Activated CD4-positive, alpha-beta memory T cell treated with anti-CD3 and anti-CD28 coated beads for 36 hours (primary cell): ENCODE results near the gene TPRN. TPM values are rescaled to one million over a fixed set of nuclear protein-coding genes. Genes with fewer than 3 reads are reported as not detected.

Experiments used
- CTCF ChIA-PET: fragments of 350-600 bp; sonication (Branson Sonifier 250); formaldehyde crosslinking; loops from one replicate; lab custom pipeline; 2021; ENCODE audit warnings: antibody characterized with exemption, inconsistent platforms; lab: Charles Lee
- POLR2A ChIA-PET: fragments of 350-600 bp; sonication (Branson Sonifier 250); formaldehyde crosslinking; loops from one replicate; lab custom pipeline; 2021; ENCODE audit warnings: antibody characterized with exemption; lab: Charles Lee
- DNase-seq: peaks from one replicate; pipeline ENCODE4 v3.0.0-alpha.2; 2020
- H3K27ac Mint-ChIP-seq: one replicate; pipeline ENCODE4 v1.8.0; 2021; ENCODE audit warnings: mixed read lengths
- H3K27me3 Mint-ChIP-seq: one replicate; pipeline ENCODE4 v1.8.0; 2021; ENCODE audit warnings: mixed read lengths
- H3K36me3 Mint-ChIP-seq: one replicate; pipeline ENCODE4 v1.8.0; 2021; ENCODE audit warnings: mixed read lengths
- H3K4me1 Mint-ChIP-seq: one replicate; pipeline ENCODE4 v1.8.0; 2021; ENCODE audit warnings: low read depth, mixed read lengths
- H3K4me3 Mint-ChIP-seq: one replicate; pipeline ENCODE4 v1.8.0; 2021; ENCODE audit warnings: mild to moderate bottlenecking, mixed read lengths
- H3K9me3 Mint-ChIP-seq: one replicate; pipeline ENCODE4 v1.8.0; 2021; ENCODE audit warnings: mixed read lengths
- intact Hi-C: fragments of 100-400 bp; cut with micrococcal nuclease; formaldehyde crosslinking; loops from one replicate; pipeline ENCODE4 v1.15.1; 2023
- total RNA-seq, 2 experiments: library from RNA; stranded (reverse); gene quantifications; one replicate each; pipeline ENCODE4 v1.2.3, GENCODE V29; 2021

Gene TPRN
- total RNA-seq, 2 experiments from 2014 or later, result 6.1 to 6.7 TPM

DNA sequence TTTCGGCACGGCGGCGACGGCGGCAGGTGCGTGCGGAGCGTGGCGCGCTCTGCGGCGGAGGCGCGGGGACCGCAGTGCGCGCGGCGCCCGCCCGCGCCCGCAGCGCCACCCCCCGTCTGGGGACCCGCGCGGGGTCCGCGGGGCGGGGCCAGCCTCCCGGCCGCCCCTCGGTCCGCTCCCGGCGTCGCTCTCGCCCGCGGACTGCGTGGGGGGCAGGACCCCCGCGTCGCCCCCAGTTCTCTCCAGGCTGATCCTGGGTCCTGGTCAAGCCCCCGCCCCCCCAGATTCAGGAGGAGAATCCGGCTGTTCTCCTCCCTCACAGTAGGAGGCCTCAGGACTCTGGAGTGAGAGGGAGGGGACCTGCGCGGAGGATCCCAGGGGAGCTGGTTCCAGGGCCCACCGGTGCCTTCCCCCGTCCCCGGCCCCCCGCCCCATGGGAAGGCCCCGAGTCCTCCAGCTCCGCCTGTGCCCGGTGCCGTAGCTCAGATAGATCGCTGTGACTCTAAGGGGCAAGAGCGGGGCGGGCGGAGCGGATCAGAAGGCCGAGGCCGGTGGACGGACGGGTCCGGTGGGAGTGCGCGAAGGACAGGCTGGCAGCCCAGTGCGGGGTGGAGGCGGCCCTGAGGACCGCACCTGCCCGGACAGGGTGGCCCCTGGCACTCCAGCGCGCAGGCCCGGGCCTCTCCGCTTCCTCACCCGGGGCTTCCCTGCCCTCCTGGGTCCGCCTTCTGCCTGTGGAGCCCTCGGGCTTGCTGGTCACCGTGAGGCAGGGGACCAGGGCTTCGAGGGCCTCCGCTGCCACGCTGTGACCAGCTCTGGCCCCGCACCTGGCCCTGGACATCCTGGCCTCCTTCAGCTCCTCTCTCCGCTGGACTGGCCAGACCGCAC, 21.9 kb upstream of the TPRN start, which contains the start of gene RNF208:
TSS of gene RNF208 (minus strand) at position 51 of the 888 bp plus-strand sequence. CDS start 1,028 bp downstream, outside the sequence.
- Mint-ChIP-seq H3K27ac (peak within 1 kb of the TSS; percentile 58), H3K4me3 (peak within 1 kb of the TSS; percentile 73), H3K9me3 (no peaks in the 10 kb centered on the region), H3K27me3 (no peaks in the 10 kb centered on the region), H3K36me3 (no peaks in the 10 kb centered on the region), H3K4me1 (peaks cover 3% of the 10 kb centered on the region)
- intact Hi-C loops, result loop anchor here (1.0 to 5.0 kb wide), 9 partner anchors 17 to 739 kb away; partner anchors contain the start of genes ANAPC2, MAN1B1, NDOR1 and SEC16A
- DNase-seq, result no peak
- ChIA-PET POLR2A (interaction anchor here (0.5 to 6.8 kb wide), 12 partner anchors 17 to 136 kb away, joined by 3 to 38 read pairs (median 6); partner anchors contain the start of genes ANAPC2, MAN1B1, SSNA1 and TPRN), CTCF (interaction anchor here (0.9 to 6.6 kb wide), 8 partner anchors 14 to 127 kb away, joined by 3 to 54 read pairs (median 8); partner anchors contain the start of genes SSNA1 and TUBB4B)

DNA sequence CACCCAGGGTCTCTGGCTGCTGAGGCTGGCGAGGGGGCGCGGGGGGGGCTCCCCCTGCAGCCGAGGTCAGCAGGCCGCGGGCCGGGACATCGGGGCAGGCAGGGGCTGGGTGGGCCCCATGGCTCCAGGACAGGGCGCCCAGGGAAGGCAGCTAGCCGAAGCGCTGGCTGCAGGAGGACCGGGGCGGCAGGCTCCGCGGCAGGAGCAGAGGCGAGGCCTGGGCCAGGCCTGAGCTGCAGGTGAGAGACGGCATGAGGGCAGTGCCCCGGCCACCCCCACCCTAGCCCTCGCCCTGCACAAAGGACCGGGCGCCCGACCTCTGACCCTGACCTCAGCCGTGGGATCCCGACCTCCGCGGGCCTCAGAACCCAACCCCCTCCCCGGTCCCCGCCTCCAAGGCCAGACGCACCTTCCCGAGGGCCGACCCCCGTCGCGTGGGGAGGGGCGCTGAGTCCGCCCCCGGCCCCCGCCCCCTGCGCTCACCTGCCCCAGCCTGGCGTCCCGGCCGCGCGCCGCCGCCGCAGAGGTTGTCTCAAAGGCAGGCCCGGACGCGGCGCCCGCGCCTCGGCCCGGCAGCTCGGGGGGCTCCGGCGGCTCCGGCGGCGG, 21.1 kb upstream of the TPRN start:
- H3K27ac Mint-ChIP-seq, result no peak overlapping the region
- H3K9me3 Mint-ChIP-seq, result no peaks in the 10 kb centered on the region
- H3K4me3 Mint-ChIP-seq, result no peak overlapping the region
- H3K4me1 Mint-ChIP-seq, result peaks cover 3% of the 10 kb centered on the region
- POLR2A ChIA-PET, result interaction anchor here (6.8 kb wide), 1 partner anchor 19 kb away, joined by 38 read pairs; the partner anchor contains the start of gene TUBB4B
- intact Hi-C loops, result loop anchor here (2.0 to 5.0 kb wide), 2 partner anchors 93 to 429 kb away; partner anchors contain the start of gene TMEM141
- H3K27me3 Mint-ChIP-seq, result no peaks in the 10 kb centered on the region
- CTCF ChIA-PET, result interaction anchor here (1.9 to 3.7 kb wide), 2 partner anchors 18 to 32 kb away, joined by 9 to 22 read pairs; partner anchors contain the start of genes SSNA1 and TUBB4B
- no peaks in the 10 kb centered on the region for H3K36me3 Mint-ChIP-seq
- DNase-seq, result no peak

DNA sequence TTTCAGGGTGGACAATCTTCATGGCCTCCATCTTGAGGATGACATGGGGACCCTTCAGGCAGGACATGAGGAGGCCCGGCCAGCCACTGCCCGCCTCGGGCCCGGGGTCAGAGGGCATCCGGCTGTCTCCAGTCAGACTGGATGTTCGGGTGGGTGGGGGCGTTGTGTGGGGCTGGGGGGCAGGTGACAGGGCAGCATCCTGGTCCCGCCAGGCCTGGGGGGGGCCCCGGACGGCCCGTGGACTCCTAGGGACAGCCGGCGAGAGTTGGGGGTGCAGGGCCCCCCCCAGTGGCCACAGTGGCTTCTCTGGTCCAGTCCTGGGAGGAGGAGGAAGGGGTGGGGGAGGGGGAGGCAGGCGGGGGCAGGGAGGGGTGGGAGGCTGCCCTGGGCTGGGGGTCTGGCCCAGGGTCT, 20.6 kb upstream of the TPRN start:
- no peaks in the 10 kb centered on the region for H3K27me3 Mint-ChIP-seq
- POLR2A ChIA-PET, result interaction anchor here (1.2 kb wide), 1 partner anchor 93 kb away, joined by 4 read pairs; no protein-coding TSS in a partner anchor
- H3K9me3 Mint-ChIP-seq, result no peaks in the 10 kb centered on the region
- intact Hi-C loops, result loop anchor here (5.0 kb wide), 1 partner anchor 429 kb away; the partner anchor contains the start of gene TMEM141
- no peak for DNase-seq
- CTCF ChIA-PET, result no interaction called here
- H3K27ac Mint-ChIP-seq, result no peak overlapping the region
- no peaks in the 10 kb centered on the region for H3K36me3 Mint-ChIP-seq
- H3K4me3 Mint-ChIP-seq, result no peak overlapping the region
- peaks cover 3% of the 10 kb centered on the region for H3K4me1 Mint-ChIP-seq

DNA sequence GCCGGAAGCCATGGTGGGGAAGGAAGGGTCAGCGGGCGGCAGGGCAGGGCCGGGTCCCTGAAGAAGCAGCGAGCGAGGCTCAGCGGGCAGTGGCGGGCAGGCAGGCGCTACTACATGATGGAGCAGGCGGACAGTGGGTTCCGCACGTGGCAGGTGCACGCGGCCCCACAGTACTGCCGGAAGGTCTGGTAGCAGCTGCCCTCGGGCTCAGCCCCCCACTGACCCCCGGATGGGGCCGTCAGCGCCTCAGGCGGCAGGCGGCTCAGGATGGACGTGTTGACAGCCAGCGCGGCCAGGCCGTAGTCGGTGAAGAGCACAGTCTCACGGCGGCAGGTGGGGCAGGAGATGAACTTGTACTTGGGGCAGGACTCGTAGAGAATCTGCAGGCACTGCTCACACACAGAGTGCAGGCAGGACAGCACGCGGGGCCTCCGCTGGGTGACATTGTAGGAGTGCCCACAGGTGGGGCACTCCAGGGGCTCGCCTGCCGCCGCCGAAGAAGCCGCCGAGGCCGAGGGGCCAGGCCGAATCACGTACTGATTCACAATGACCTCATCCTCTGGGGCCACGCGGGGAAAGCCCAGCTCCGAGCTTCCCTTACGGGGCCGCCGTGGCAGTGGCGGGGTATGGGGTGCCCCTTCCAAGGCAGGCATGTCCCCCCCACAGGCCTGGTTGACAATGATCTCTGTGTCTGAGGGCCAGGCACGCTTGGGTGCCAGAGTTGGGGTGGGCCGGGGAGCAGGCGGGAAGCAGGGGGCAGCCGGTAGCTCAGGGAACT, 20.0 kb upstream of the TPRN start:
- Mint-ChIP-seq H3K27me3 (no peaks in the 10 kb centered on the region), H3K36me3 (peaks cover 2% of the 10 kb centered on the region), H3K4me3 (peak overlapping the region; percentile 16), H3K27ac (no peak overlapping the region), H3K9me3 (no peaks in the 10 kb centered on the region), H3K4me1 (peaks cover 3% of the 10 kb centered on the region)
- intact Hi-C loops, result loop anchor here (5.0 kb wide), 1 partner anchor 428 kb away; the partner anchor contains the start of gene TMEM141
- CTCF ChIA-PET, result no interaction called here
- no peak for DNase-seq
- POLR2A ChIA-PET, result interaction anchor here (0.5 to 1.7 kb wide), 3 partner anchors 32 to 134 kb away, joined by 3 to 6 read pairs (median 4); partner anchors contain the start of gene SSNA1

DNA sequence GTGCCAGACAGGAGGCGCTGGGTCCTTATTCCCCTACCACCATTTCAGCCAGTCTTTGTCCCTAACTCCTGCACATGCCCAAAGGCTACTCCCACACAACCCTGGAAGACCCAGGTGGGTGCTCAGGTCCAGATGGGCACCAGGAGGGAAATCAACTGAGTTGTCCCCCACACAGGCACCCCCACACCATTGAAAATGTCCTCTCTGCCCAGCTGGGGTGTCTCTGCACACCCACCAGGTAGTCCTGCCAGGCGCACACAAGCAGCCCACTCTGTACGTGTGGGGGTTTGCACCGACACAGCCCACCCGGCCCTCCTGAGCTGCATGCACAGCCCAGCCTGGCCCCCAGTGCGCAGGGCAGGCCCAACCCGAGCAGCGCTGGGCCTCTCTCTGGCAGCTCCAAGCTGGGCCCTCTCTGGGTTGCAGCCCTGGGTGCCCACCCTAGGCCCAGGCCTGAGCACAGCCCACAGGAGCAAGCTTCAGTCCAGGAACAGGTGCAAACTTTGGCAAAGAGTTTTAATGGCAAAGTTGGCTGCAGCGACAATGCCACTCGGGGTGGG, 19.3 kb upstream of the TPRN start:
- POLR2A ChIA-PET, result interaction anchor here (0.5 to 1.7 kb wide), 3 partner anchors 31 to 133 kb away, joined by 3 to 6 read pairs (median 4); partner anchors contain the start of gene SSNA1
- Mint-ChIP-seq H3K4me1 (peaks cover 3% of the 10 kb centered on the region), H3K27me3 (no peaks in the 10 kb centered on the region), H3K36me3 (peaks cover 3% of the 10 kb centered on the region), H3K9me3 (no peaks in the 10 kb centered on the region), H3K27ac (no peak overlapping the region), H3K4me3 (peak overlapping the region; percentile 16)
- intact Hi-C loops, result loop anchor here (5.0 kb wide), 1 partner anchor 428 kb away; the partner anchor contains the start of gene TMEM141
- DNase-seq, result no peak
- CTCF ChIA-PET, result no interaction called here

DNA sequence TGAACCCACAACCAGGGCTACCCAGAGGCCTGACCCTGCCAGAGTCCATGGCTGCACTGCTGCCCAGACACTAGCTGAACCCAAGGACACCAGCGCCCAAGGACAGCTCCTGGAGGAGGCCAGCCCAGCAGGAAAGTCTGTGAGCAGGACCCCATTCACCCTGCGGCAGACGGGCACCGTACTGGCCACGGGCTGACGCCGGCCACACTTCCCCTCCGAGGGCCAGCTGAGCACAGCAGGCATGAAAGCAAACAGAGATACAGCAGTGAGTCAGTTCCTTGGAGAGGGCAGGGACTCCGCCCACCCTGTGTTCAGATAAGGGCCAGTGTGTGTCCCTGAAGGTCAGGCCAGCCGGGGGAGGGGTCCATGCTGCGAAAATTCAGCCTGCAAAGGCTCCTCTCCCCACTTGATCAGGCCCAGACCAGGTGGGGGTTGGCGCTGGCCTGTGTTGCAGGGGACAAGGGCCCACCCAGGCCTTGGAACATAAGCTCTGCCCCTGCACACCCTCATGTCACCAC, 18.3 kb upstream of the TPRN start:
- CTCF ChIA-PET, result no interaction called here
- DNase-seq, result no peak
- H3K9me3 Mint-ChIP-seq, result no peaks in the 10 kb centered on the region
- H3K4me1 Mint-ChIP-seq, result peaks cover 3% of the 10 kb centered on the region
- H3K4me3 Mint-ChIP-seq, result no peak overlapping the region
- no peak overlapping the region for H3K27ac Mint-ChIP-seq
- intact Hi-C loops, result no loop called here
- peaks cover 3% of the 10 kb centered on the region for H3K36me3 Mint-ChIP-seq
- POLR2A ChIA-PET, result interaction anchor here (1.7 kb wide), 1 partner anchor 30 kb away, joined by 6 read pairs; the partner anchor contains the start of gene SSNA1
- H3K27me3 Mint-ChIP-seq, result no peaks in the 10 kb centered on the region

DNA sequence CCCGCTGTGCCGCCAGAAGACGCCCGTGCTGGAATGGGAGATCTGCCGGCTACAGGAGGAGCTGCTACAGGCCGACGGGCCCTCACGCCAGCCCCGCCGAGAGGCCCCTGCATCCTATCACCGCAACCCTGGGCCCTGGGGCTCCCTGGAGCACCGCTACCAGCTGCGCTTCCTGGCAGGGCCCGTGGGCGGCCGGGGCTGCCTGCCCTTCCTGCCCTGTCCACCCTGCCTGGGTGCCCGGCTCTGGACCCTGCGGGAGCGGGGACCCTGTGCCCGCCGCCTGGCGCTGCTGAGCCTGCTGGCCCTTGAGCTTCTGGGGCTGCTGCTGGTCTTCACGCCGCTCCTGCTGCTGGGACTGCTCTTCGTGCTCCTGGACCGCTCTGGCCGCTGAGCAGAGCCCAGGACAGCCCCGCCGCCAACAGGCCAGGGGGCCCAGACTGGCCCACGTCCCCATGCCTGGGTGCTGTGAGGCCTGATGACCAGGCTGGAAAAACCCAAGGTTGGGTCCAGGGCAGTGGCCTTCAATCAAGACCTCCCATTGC, 17.7 kb upstream of the TPRN start:
- Mint-ChIP-seq H3K4me3 (no peak overlapping the region), H3K9me3 (no peaks in the 10 kb centered on the region), H3K4me1 (peaks cover 3% of the 10 kb centered on the region), H3K27me3 (no peaks in the 10 kb centered on the region), H3K27ac (no peak overlapping the region), H3K36me3 (peaks cover 3% of the 10 kb centered on the region)
- no peak for DNase-seq
- ChIA-PET POLR2A (no interaction called here), CTCF (no interaction called here)
- intact Hi-C loops, result no loop called here

DNA sequence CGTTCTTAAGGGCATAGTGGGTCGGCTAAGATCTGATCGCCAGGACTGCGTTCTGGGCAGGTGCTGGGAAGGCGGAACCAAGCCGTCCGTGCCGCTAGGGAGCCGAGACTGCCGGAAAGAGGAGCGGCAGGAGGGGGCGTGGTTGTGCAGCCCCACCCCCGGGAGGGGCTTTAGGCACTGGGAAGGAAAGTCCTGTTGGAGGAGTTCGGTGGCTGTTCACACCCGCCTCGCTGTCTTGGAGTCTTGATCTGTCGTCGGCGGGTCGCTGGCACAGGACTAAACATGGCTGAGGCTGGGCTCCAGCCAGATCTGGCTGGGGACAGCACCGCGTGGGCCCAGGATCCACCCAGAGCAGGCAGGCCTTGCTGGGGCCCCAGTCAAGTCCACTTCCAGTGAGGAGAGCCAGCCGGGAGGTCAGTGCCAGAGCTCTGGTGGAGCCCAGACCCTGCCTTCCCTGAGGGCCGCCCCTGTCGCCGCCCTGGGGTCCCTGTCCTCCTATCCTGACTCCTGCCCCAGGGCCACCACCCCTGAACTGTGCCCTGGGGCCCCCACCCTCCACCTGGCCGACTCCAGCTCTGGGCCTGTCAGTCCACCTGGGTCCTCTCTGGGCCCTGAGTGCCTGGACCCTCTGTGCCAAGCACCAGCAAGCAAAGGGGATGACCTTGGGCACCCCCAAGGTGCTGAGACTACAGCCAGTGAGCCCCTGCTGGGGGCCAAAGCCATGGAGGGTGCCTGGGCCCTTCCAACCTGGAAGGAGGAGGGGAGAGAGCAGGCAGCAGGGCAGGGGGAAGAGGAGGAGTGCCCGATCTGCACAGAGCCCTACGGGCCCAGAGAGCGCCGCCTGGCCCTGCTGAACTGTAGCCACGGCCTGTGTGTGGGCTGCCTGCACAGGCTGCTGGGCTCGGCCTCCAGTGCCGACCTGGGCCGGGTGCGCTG, 17.0 kb upstream of the TPRN start:
- POLR2A ChIA-PET, result interaction anchor here (1.2 kb wide), 1 partner anchor 10 kb away, joined by 5 read pairs; no protein-coding TSS in a partner anchor
- Mint-ChIP-seq H3K27me3 (no peaks in the 10 kb centered on the region), H3K4me1 (no peaks in the 10 kb centered on the region), H3K9me3 (no peaks in the 10 kb centered on the region), H3K4me3 (no peak overlapping the region), H3K36me3 (peaks cover 3% of the 10 kb centered on the region), H3K27ac (no peak overlapping the region)
- no peak for DNase-seq
- CTCF ChIA-PET, result interaction anchor here (1.8 kb wide), 1 partner anchor 10 kb away, joined by 4 read pairs; no protein-coding TSS in a partner anchor
- intact Hi-C loops, result no loop called here

DNA sequence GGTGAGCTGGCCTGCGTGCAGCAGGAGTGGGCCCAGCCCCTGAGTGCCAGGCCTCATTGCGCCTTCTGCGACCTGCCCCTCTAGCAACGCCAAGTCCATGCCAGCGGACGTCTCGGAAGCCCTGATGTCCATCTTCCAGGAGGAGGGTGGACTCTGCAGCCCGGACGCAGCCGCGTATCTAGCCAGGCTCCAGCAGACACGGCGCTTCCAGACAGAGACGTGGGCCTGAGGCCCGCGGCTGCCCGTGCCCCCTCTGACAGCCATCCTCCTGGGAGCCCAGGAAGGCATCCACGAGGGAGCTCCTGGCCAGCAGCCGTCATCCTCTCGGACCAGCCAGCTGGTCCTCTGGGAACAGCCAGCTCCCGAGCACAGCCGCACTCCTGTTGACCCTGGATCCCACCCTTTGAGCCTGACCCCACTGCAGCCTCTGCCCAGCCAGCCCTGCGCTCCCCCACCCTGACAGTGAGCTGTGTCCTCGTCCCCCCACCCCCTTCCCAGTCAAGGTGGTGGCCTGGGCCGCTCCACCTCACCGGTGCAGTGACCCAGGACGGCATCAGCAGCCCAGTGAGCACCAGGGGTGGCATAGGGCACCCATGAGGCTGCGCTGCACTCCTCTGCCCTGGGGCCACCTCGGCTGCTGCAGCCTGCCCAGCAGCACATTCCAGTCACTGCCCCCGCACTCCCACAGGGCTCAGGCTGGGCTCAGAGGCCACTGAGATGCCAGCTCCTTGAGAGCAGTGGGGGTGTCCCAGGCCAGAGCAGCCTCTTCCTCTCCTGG, 15.8 kb upstream of the TPRN start:
- H3K4me1 Mint-ChIP-seq, result no peaks in the 10 kb centered on the region
- DNase-seq, result no peak
- intact Hi-C loops, result no loop called here
- CTCF ChIA-PET, result interaction anchor here (1.2 to 1.8 kb wide), 3 partner anchors 9 to 152 kb away, joined by 3 to 4 read pairs (median 4); no protein-coding TSS in a partner anchor
- no peak overlapping the region for H3K4me3 Mint-ChIP-seq
- no peak overlapping the region for H3K27ac Mint-ChIP-seq
- no peaks in the 10 kb centered on the region for H3K27me3 Mint-ChIP-seq
- POLR2A ChIA-PET, result interaction anchor here (1.2 kb wide), 2 partner anchors 9 to 12 kb away, joined by 5 to 6 read pairs; no protein-coding TSS in a partner anchor
- H3K9me3 Mint-ChIP-seq, result no peaks in the 10 kb centered on the region
- H3K36me3 Mint-ChIP-seq, result peaks cover 3% of the 10 kb centered on the region
